Caco-2 (cell line): ENCODE results near the gene PCBP2. TPM values are rescaled to one million over a fixed set of nuclear protein-coding genes. Genes with fewer than 3 reads are reported as not detected.
A peak's percentile ranks its signal among the peaks of the same experiment; 100 is the strongest.

Source experiments
- BruUV-seq: library from RNA; stranded (reverse); fragments of 400-500 nt; replicated peaks from 2 replicates; lab custom pipeline; 2021; lab: Mats Ljungman, UMichigan
- CTCF ChIA-PET: fragments of 300-600 bp; sonication (Branson Sonifier 250); formaldehyde crosslinking; loops from one replicate; lab custom pipeline; 2022; ENCODE audit warnings: antibody characterized with exemption; lab: Charles Lee
- POLR2A ChIA-PET: fragments of 300-600 bp; sonication (Branson Sonifier 250); formaldehyde crosslinking; loops from one replicate; lab custom pipeline; 2022; ENCODE audit warnings: antibody characterized with exemption; lab: Charles Lee
- DNase-seq, 2 experiments: peaks; one replicate each; pipeline versions ENCODE4 v3.0.0 to v3.0.0-alpha.2; 2020 to 2022
- H3K27me3 ChIP-seq: replicated peaks from 2 replicates; pipeline ENCODE4 v1.6.0; 2011; ENCODE audit warnings: low read length; ENCODE audit not compliant: control insufficient read depth, insufficient read depth
- H3K36me3 ChIP-seq: 2 replicates; pipeline ENCODE4 v1.5.1; 2011; ENCODE audit warnings: low read length; ENCODE audit not compliant: control insufficient read depth, insufficient read depth
- H3K4me1 ChIP-seq: fragments of 250-450 bp; sonication (Bioruptor Pico); 2 replicates; pipeline ENCODE4 v1.5.1; 2020; ENCODE audit warnings: mild to moderate bottlenecking
- H3K4me3 ChIP-seq: 2 replicates; pipeline ENCODE4 v1.5.1; 2011; ENCODE audit warnings: low read depth, mild to moderate bottlenecking, control low read depth, low read length
- H3K9me3 ChIP-seq: fragments of 250-450 bp; sonication (Bioruptor Pico); 2 replicates; pipeline ENCODE4 v1.5.1; 2020; ENCODE audit warnings: mild to moderate bottlenecking, moderate library complexity
- H3K27ac Mint-ChIP-seq: one replicate; pipeline ENCODE4 v1.8.0; 2022; ENCODE audit warnings: mixed read lengths; ENCODE audit not compliant: unreplicated experiment
- H3K27me3 Mint-ChIP-seq: one replicate; pipeline ENCODE4 v1.8.0; 2022; ENCODE audit warnings: mixed read lengths; ENCODE audit not compliant: insufficient read depth, unreplicated experiment
- H3K36me3 Mint-ChIP-seq: one replicate; pipeline ENCODE4 v1.8.0; 2022; ENCODE audit warnings: mild to moderate bottlenecking, mixed read lengths; ENCODE audit not compliant: insufficient read depth, unreplicated experiment
- H3K4me1 Mint-ChIP-seq: one replicate; pipeline ENCODE4 v1.8.0; 2022; ENCODE audit warnings: low read depth, mixed read lengths; ENCODE audit not compliant: unreplicated experiment
- H3K4me3 Mint-ChIP-seq: one replicate; pipeline ENCODE4 v1.8.0; 2022; ENCODE audit warnings: mild to moderate bottlenecking, moderate library complexity, mixed read lengths; ENCODE audit not compliant: unreplicated experiment
- H3K9me3 Mint-ChIP-seq: one replicate; pipeline ENCODE4 v1.8.0; 2022; ENCODE audit warnings: mixed read lengths; ENCODE audit not compliant: unreplicated experiment
- intact Hi-C: fragments of 100-400 bp; cut with micrococcal nuclease; formaldehyde crosslinking; loops from one replicate; pipeline ENCODE4 v1.10.0; 2022; ENCODE audit not compliant: unreplicated experiment
- total RNA-seq: library from RNA; stranded (reverse); gene quantifications from 2 replicates; pipeline ENCODE4 v1.2.3, GENCODE V29; 2022
- TF ChIP-seq, protein P1 (sequence below), 2 experiments: fragments of 200-600 bp in 1 of 2; IDR thresholded peaks; 1 replicate in 1 of 2; 2 replicates in 1 of 2; pipeline versions ENCODE4 v1.5.1 to v1.8.0; 2011 to 2022; ENCODE audit warnings: antibody characterized with exemption in 1 of 2, control low read depth in 1 of 2, inconsistent platforms in 1 of 2, low read depth in 1 of 2, low read length in 1 of 2, mild to moderate bottlenecking in 1 of 2, moderate library complexity in 1 of 2; ENCODE audit not compliant: insufficient read depth in 1 of 2, severe bottlenecking in 1 of 2, unreplicated experiment in 1 of 2

Gene PCBP2
- total RNA-seq, 1 experiment from 2014 or later = 1,143 TPM

DNA sequence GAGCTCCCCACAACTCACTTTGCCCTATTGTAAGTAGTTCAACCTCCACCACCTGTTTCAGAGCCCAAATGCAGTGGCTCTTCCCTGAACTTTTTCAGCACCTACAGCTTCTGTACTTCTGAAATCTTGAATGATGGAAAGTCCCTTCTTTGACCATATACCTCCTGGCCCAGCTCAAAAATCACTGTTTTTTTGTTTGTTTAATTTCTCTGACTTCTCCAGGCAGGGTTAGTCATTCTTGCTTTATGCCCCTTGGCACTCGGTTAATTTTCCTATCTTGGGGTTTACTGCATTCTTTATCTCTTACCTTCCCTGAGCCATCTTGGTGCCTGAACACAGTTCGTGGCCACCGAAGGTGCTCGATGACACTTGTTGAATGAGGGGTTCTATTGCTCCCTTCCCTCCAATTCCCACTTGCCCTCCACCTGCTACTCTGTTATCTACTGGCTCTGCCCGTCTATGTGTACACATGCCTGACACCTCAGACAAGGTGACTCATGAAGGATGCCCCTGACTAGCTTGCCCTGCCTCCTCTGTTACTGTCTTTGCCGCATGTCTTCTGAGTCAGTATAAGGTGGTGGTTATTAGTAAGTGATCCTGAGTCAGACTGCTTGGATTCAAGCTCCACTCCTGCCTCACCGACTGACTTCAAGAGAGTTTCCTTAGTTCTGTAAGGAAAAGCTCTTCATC, 23.9 kb upstream of the PCBP2 start:
- ChIA-PET CTCF (interaction anchor here (1.0 kb wide), 1 partner anchor 76 kb away, joined by 3 read pairs; no protein-coding TSS in a partner anchor), POLR2A (no interaction called here)
- 0 out of 2 replicates have a peak, but pooled peaks cover 3% of the 10 kb centered on the region for H3K4me1 ChIP-seq
- TF ChIP-seq, protein P1, sequence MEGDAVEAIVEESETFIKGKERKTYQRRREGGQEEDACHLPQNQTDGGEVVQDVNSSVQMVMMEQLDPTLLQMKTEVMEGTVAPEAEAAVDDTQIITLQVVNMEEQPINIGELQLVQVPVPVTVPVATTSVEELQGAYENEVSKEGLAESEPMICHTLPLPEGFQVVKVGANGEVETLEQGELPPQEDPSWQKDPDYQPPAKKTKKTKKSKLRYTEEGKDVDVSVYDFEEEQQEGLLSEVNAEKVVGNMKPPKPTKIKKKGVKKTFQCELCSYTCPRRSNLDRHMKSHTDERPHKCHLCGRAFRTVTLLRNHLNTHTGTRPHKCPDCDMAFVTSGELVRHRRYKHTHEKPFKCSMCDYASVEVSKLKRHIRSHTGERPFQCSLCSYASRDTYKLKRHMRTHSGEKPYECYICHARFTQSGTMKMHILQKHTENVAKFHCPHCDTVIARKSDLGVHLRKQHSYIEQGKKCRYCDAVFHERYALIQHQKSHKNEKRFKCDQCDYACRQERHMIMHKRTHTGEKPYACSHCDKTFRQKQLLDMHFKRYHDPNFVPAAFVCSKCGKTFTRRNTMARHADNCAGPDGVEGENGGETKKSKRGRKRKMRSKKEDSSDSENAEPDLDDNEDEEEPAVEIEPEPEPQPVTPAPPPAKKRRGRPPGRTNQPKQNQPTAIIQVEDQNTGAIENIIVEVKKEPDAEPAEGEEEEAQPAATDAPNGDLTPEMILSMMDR (IDR thresholded peaks at IDR 0.05; ENCODE audit: insufficient read depth in 1 of 2, low read depth in 1 of 2, low read length in 1 of 2, severe bottlenecking in 1 of 2, unreplicated experiment in 1 of 2) = no peak
- intact Hi-C loops = no loop called here
- no peaks in the 10 kb centered on the region for H3K36me3 ChIP-seq
- no peak overlapping the region for H3K4me3 Mint-ChIP-seq
- no peaks in the 10 kb centered on the region for H3K9me3 ChIP-seq
- peak in 1 of 2 experiments; percentile 41 for DNase-seq
- H3K4me1 Mint-ChIP-seq = peaks cover 17% of the 10 kb centered on the region
- H3K27me3 Mint-ChIP-seq = no peaks in the 10 kb centered on the region
- BruUV-seq = no TSS peak
- H3K36me3 Mint-ChIP-seq = peaks cover 4% of the 10 kb centered on the region
- no peaks in the 10 kb centered on the region for H3K27me3 ChIP-seq
- no peaks in the 10 kb centered on the region for H3K9me3 Mint-ChIP-seq
- no peak overlapping the region for H3K27ac Mint-ChIP-seq
- H3K4me3 ChIP-seq = no peak overlapping the region

DNA sequence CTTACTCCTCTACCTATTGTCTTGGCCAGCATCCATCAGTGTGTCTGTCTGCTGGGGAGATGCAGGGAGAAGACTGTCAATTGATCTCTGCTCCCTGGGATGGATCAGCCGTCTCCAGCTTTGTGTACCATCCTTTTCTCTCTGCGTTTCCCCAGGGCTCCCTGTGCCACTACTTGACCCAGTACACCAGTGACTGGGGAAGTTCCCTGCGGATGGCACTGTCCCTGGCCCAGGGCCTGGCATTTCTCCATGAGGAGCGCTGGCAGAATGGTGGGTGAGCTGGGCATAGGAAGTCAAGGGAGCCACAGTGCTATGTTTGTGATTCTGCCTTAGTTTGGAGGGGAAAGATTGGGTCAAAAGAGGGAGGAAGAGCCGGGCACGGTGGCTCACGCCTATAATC, 23.2 kb upstream of the PCBP2 start:
- no peak for DNase-seq
- no peaks in the 10 kb centered on the region for H3K36me3 ChIP-seq
- no peaks in the 10 kb centered on the region for H3K27me3 Mint-ChIP-seq
- POLR2A ChIA-PET = no interaction called here
- no peak overlapping the region for H3K27ac Mint-ChIP-seq
- H3K9me3 Mint-ChIP-seq = no peaks in the 10 kb centered on the region
- peaks cover 4% of the 10 kb centered on the region for H3K36me3 Mint-ChIP-seq
- H3K4me1 ChIP-seq = 0 out of 2 replicates have a peak, but pooled peaks cover 3% of the 10 kb centered on the region
- no peak overlapping the region for H3K4me3 Mint-ChIP-seq
- CTCF ChIA-PET = interaction anchor here (1.0 kb wide), 1 partner anchor 76 kb away, joined by 3 read pairs; no protein-coding TSS in a partner anchor
- no peaks in the 10 kb centered on the region for H3K27me3 ChIP-seq
- intact Hi-C loops = no loop called here
- TF ChIP-seq, protein P1 (IDR thresholded peaks at IDR 0.05; ENCODE audit: insufficient read depth in 1 of 2, low read depth in 1 of 2, low read length in 1 of 2, severe bottlenecking in 1 of 2, unreplicated experiment in 1 of 2) = no peak
- H3K9me3 ChIP-seq = no peaks in the 10 kb centered on the region
- no peak overlapping the region for H3K4me3 ChIP-seq
- peaks cover 17% of the 10 kb centered on the region for H3K4me1 Mint-ChIP-seq
- no TSS peak for BruUV-seq

DNA sequence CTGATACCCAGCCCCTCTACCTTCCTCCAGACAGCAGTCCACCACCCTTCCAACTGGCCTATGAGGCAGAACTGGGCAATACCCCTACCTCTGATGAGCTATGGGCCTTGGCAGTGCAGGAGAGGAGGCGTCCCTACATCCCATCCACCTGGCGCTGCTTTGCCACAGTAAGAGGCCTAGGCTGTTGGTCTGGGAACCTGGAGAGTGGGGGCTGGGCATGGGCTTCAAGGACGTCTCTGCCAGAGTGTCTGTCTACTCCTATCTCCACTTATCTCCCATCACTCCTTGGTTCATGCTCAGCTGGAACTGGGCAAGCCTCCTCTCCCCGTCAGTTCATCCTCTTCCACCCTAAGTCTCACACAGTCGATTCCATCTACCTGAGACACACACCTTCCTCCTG, 21.8 kb upstream of the PCBP2 start:
- POLR2A ChIA-PET = no interaction called here
- H3K9me3 Mint-ChIP-seq = no peaks in the 10 kb centered on the region
- Histone ChIP-seq H3K4me3 (no peak overlapping the region), H3K27me3 (no peaks in the 10 kb centered on the region), H3K4me1 (no peaks in the 10 kb centered on the region), H3K36me3 (no peaks in the 10 kb centered on the region), H3K9me3 (no peaks in the 10 kb centered on the region)
- H3K4me3 Mint-ChIP-seq = no peak overlapping the region
- CTCF ChIA-PET = interaction anchor here (0.7 kb wide), 1 partner anchor 219 kb away, joined by 4 read pairs; no protein-coding TSS in a partner anchor
- H3K4me1 Mint-ChIP-seq = peaks cover 15% of the 10 kb centered on the region
- H3K36me3 Mint-ChIP-seq = peaks cover 4% of the 10 kb centered on the region
- H3K27me3 Mint-ChIP-seq = no peaks in the 10 kb centered on the region
- H3K27ac Mint-ChIP-seq = peak overlapping the region; percentile 29
- BruUV-seq = no TSS peak
- TF ChIP-seq, protein P1 (IDR thresholded peaks at IDR 0.05; ENCODE audit: insufficient read depth in 1 of 2, low read depth in 1 of 2, low read length in 1 of 2, severe bottlenecking in 1 of 2, unreplicated experiment in 1 of 2) = no peak
- intact Hi-C loops = no loop called here
- DNase-seq = no peak
